Fibroblast of lung (primary cell): Measurements from ENCODE around the gene KCTD15. TPM values are rescaled to one million over a fixed set of nuclear protein-coding genes. Genes with fewer than 3 reads are reported as not detected.

Source experiments
- DNase-seq, 2 donors: peaks; one replicate each; pipeline versions ENCODE4 v3.0.0 to v3.0.0-alpha.2; 2010; ENCODE audit warnings: low read depth in 2 of 2
- H2AFZ ChIP-seq: 2 replicates; pipeline ENCODE4 v1.5.1; 2012; ENCODE audit warnings: low read length, control low read depth, inconsistent platforms
- H3K27ac ChIP-seq: 2 replicates; pipeline ENCODE4 v1.5.1; 2011; ENCODE audit warnings: low read length, control low read depth; ENCODE audit not compliant: insufficient read depth
- H3K27me3 ChIP-seq: 2 replicates; pipeline ENCODE4 v1.5.1; 2011; ENCODE audit warnings: mild to moderate bottlenecking, low read length; ENCODE audit not compliant: control insufficient read depth, insufficient read depth
- H3K36me3 ChIP-seq: 2 replicates; pipeline ENCODE4 v1.5.1; 2011; ENCODE audit warnings: low read length; ENCODE audit not compliant: control insufficient read depth, insufficient read depth
- H3K4me1 ChIP-seq: 2 replicates; pipeline ENCODE4 v1.5.1; 2011; ENCODE audit warnings: low read length; ENCODE audit not compliant: control insufficient read depth, insufficient read depth; ENCODE audit errors: extremely low read depth
- H3K4me2 ChIP-seq: 2 replicates; pipeline ENCODE4 v1.5.1; 2011; ENCODE audit warnings: low read length, control low read depth; ENCODE audit not compliant: insufficient read depth; ENCODE audit errors: extremely low read depth
- H3K4me3 ChIP-seq, 4 experiments: fragments of 200-600 bp in 1 of 4; sonication (generic) in 1 of 4; replicated peaks in 1 of 4; 2 replicates each; pipeline ENCODE4 v1.5.1; 2011 to 2016; ENCODE audit warnings: low read length in 4 of 4, low read depth in 3 of 4, mild to moderate bottlenecking in 3 of 4, control low read depth in 2 of 4, inconsistent platforms in 1 of 4, mixed read lengths in 1 of 4; ENCODE audit not compliant: insufficient read depth in 1 of 4; ENCODE audit errors: control extremely low read depth in 1 of 4
- H3K79me2 ChIP-seq: 2 replicates; pipeline ENCODE4 v1.5.1; 2012; ENCODE audit warnings: mild to moderate bottlenecking, low read length, inconsistent platforms; ENCODE audit not compliant: control insufficient read depth, insufficient read depth
- H3K9ac ChIP-seq: 2 replicates; pipeline ENCODE4 v1.5.1; 2011; ENCODE audit warnings: mild to moderate bottlenecking, low read length, control low read depth; ENCODE audit not compliant: insufficient read depth
- H3K9me3 ChIP-seq: 2 replicates; pipeline ENCODE4 v1.5.1; 2012; ENCODE audit warnings: low read depth, low read length; ENCODE audit not compliant: control insufficient read depth, insufficient read depth
- H4K20me1 ChIP-seq: 2 replicates; pipeline ENCODE4 v1.5.1; 2011; ENCODE audit warnings: low read length; ENCODE audit not compliant: control insufficient read depth, insufficient read depth; ENCODE audit errors: extremely low read depth
- CTCF ChIP-seq, 2 donors: IDR thresholded peaks in 1 of 2; conservative IDR thresholded peaks in 1 of 2; 1 replicate in 1 of 2; 2 replicates in 1 of 2; pipeline ENCODE4 v1.5.1; 2011 to 2012; ENCODE audit warnings: low read length in 2 of 2, control low read depth in 1 of 2, inconsistent platforms in 1 of 2, low read depth in 1 of 2, mild to moderate bottlenecking in 1 of 2
- EZH2 ChIP-seq: IDR thresholded peaks from 2 replicates; pipeline ENCODE4 v1.5.1; 2012; ENCODE audit warnings: low read length, control low read depth, mild to moderate bottlenecking; ENCODE audit errors: missing control alignments
- polyA plus RNA-seq, 2 donors: library from polyadenylated mRNA; depleted of rRNA in 1 of 2; stranded (reverse) in 1 of 2; unstranded in 1 of 2; fragments of >200 nt; gene quantifications; 2 replicates each; pipeline ENCODE4 v1.2.1, GENCODE V29; 2011 to 2012; ENCODE audit warnings: missing spikeins in 1 of 2
- total RNA-seq: library from RNA; depleted of rRNA; stranded (reverse); fragments of >200 nt; gene quantifications from 2 replicates; pipeline ENCODE4 v1.2.1, GENCODE V29; 2014

KCTD15 gene
- total and polyA plus RNA-seq, 2 donors (not counting 1 experiment from before 2014, with no cell fraction given), result 3.3 to 9.7 TPM

GRCh38 chr19:33813391-33814101 is 16.9 kb downstream of the KCTD15 start:
- Histone ChIP-seq H3K9me3 (no peaks in the 10 kb centered on the region), H3K27me3 (no peaks in the 10 kb centered on the region), H3K4me2 (no peak overlapping the region), H4K20me1 (no peaks in the 10 kb centered on the region), H3K9ac (no peak overlapping the region), H3K79me2 (no peaks in the 10 kb centered on the region), H3K4me3 (no peak overlapping the region), H3K27ac (no peak overlapping the region), H3K4me1 (no peaks in the 10 kb centered on the region), H3K36me3 (no peaks in the 10 kb centered on the region), H2AFZ (no peak overlapping the region)
- no peak for TF ChIP-seq EZH2
- DNase-seq, result no peak

- TF ChIP-seq EZH2 (no peak), CTCF (conservative IDR thresholded peaks at IDR 0.05 in 1 of 2, IDR thresholded peaks at IDR 0.05 in 1 of 2; ENCODE audit: low read depth in 1 of 2, low read length in 2 of 2) (no peak)
- Histone ChIP-seq H3K27me3 (no peaks in the 10 kb centered on the region), H3K79me2 (no peaks in the 10 kb centered on the region), H3K36me3 (no peaks in the 10 kb centered on the region), H4K20me1 (no peaks in the 10 kb centered on the region), H3K27ac (no peak overlapping the region), H3K4me3 (no peak overlapping the region), H3K4me2 (no peak overlapping the region), H3K9ac (no peak overlapping the region), H2AFZ (no peak overlapping the region), H3K9me3 (no peaks in the 10 kb centered on the region), H3K4me1 (no peaks in the 10 kb centered on the region)
- peak in 1 of 2 donors; percentile 21 for DNase-seq
These were observed 17.8 kb downstream of the KCTD15 start for GRCh38 chr19:33814181-33815165.

GRCh38 chr19:33815380-33816340 is 19.0 kb downstream of the KCTD15 start:
- Histone ChIP-seq H3K27ac (no peak overlapping the region), H3K4me3 (no peak overlapping the region)

More at GRCh38 chr19:33815380-33816340, 19.0 kb downstream of the KCTD15 start:
- no peak overlapping the region for H3K9ac ChIP-seq
- TF ChIP-seq EZH2, result no peak
- DNase-seq, result peak; percentile 49 to 50
- H2AFZ ChIP-seq, result no peak overlapping the region
- H3K4me1 ChIP-seq, result peaks cover 5% of the 10 kb centered on the region
- H4K20me1 ChIP-seq, result no peaks in the 10 kb centered on the region
- H3K4me2 ChIP-seq, result no peak overlapping the region
- H3K79me2 ChIP-seq, result no peaks in the 10 kb centered on the region
- no peaks in the 10 kb centered on the region for H3K36me3 ChIP-seq
- H3K9me3 ChIP-seq, result no peaks in the 10 kb centered on the region
- no peaks in the 10 kb centered on the region for H3K27me3 ChIP-seq
